PFSK-1 (cell line): ENCODE measurements around the gene DGKZ.

Experiments used
- POLR2AphosphoS5 ChIP-seq: IDR thresholded peaks from 2 replicates; pipeline ENCODE4 v1.6.1; 2012; ENCODE audit warnings: low read depth, mild to moderate bottlenecking, control low read depth, low read length, moderate library complexity
- TAF1 ChIP-seq: IDR thresholded peaks from 2 replicates; pipeline ENCODE4 v1.6.1; 2012; ENCODE audit warnings: low read length, control low read depth, borderline replicate concordance; ENCODE audit not compliant: insufficient read depth
- TF ChIP-seq, protein P1 (sequence below), 2 experiments: IDR thresholded peaks; 2 replicates each; pipeline versions ENCODE4 v1.6.1 to v1.8.0; 2011 to 2012; ENCODE audit warnings: low read depth in 2 of 2, low read length in 2 of 2, control low read depth in 1 of 2, inconsistent platforms in 1 of 2, mild to moderate bottlenecking in 1 of 2, moderate library complexity in 1 of 2; ENCODE audit not compliant: insufficient read depth in 1 of 2

- no peak for TF ChIP-seq POLR2AphosphoS5
- TF ChIP-seq, protein P1, sequence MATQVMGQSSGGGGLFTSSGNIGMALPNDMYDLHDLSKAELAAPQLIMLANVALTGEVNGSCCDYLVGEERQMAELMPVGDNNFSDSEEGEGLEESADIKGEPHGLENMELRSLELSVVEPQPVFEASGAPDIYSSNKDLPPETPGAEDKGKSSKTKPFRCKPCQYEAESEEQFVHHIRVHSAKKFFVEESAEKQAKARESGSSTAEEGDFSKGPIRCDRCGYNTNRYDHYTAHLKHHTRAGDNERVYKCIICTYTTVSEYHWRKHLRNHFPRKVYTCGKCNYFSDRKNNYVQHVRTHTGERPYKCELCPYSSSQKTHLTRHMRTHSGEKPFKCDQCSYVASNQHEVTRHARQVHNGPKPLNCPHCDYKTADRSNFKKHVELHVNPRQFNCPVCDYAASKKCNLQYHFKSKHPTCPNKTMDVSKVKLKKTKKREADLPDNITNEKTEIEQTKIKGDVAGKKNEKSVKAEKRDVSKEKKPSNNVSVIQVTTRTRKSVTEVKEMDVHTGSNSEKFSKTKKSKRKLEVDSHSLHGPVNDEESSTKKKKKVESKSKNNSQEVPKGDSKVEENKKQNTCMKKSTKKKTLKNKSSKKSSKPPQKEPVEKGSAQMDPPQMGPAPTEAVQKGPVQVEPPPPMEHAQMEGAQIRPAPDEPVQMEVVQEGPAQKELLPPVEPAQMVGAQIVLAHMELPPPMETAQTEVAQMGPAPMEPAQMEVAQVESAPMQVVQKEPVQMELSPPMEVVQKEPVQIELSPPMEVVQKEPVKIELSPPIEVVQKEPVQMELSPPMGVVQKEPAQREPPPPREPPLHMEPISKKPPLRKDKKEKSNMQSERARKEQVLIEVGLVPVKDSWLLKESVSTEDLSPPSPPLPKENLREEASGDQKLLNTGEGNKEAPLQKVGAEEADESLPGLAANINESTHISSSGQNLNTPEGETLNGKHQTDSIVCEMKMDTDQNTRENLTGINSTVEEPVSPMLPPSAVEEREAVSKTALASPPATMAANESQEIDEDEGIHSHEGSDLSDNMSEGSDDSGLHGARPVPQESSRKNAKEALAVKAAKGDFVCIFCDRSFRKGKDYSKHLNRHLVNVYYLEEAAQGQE (IDR thresholded peaks at IDR 0.05; ENCODE audit: insufficient read depth in 1 of 2, low read depth in 2 of 2, low read length in 2 of 2), result no peak
- TF ChIP-seq TAF1, result no peak
Measured at GRCh38 chr11:46387456-46387855, 40.2 kb downstream of the DGKZ start.
